UCSD-AML1 (cell line): Measurements from ENCODE around the gene THAP5.
"Not testable (repeated sequence)": the region's sequence is repeated elsewhere in the genome, so short reads cannot be mapped to it uniquely, and the experiment has no call there.

ENCODE experiments used
- DNase-seq: peaks from one replicate; lab custom pipeline; 2025; ENCODE audit not compliant: unreplicated experiment; lab: John Stamatoyannopoulos, UW

THAP5 gene

GRCh38 chr7:108585843-108586242 is 16.3 kb upstream of the THAP5 start:
- no peak for DNase-seq

DNA sequence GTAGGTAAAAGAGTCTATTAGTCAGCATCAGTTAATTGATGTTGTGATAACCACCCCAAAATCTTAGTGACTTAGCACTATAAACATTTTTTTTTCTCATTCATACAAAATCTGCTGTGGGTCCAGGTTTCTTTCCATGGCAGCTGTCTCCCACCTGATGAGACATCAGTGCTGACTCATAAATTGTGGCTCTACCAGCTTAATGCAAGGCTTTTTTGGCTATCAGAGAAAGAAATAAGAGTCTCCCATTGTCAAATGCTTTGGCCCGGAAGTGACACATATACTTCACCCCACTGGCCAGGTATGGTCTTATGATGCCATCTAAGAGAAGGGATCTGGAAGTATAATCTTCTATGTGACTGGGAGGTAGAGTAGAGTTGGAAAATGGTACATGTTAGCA is 14.7 kb upstream of the THAP5 start:
- no peak for DNase-seq

- DNase-seq, result no peak
These were observed 12.4 kb upstream of the THAP5 start for GRCh38 chr7:108581655-108582491.

DNA sequence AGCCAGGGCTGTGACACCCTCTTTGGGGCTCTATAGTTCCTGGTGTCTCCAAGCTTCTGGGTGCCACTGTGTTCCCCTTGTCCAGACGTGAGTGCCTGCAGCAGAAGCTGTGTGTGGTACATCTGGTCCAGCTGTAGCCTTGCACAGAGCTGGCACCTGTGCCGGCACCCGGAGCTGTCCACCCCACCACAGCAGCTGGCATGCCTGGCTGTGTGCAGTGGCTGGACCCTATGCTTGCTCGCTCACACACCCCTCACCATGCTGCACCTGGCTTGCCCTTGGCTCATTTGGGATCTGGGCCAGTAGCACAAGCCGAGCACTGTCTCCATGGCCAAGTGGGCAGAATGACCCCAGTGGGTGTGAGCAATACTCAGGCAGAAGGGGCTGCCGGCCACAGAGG is 10.8 kb upstream of the THAP5 start:
- DNase-seq, result no peak

DNA sequence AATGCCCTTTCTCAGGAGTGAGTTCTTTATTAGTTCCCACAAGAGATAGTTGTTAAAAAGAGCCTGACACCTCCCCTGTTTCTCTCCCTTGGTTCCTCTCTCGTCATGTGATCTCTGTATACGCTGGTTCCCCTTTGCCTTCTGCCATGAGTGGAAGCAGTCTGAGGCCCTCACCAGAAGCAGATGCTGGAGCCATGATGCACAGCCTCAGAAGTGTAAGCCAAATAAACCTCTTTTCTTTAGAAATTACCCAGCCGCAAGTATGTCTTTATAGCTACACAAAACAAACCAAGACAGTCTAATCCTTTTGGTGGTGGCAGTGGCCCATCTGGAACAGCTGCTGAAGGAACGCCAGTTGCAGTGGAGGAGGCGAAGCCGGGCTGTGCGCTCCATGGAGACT is 9.4 kb upstream of the THAP5 start:
- DNase-seq, result no peak

DNA sequence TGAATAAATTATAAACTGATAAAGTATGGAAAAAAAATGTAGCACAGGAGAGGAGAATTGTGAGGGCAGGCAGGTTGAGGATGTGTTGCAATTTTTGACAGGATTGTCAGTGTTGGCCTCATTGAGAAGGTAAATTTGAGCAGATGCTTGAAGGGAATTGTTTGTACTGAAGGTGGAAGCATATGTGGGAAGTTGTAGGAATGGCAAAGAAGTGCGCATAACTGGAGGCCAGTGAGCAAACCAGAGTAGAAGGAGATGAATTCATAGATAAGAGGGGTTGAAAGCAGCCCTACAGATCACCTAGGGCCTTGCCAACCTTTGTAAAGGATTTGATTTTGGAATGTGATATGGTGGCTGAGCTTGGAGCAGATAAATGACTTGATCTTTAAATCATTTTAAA is 6.6 kb upstream of the THAP5 start:
- no peak for DNase-seq

DNA sequence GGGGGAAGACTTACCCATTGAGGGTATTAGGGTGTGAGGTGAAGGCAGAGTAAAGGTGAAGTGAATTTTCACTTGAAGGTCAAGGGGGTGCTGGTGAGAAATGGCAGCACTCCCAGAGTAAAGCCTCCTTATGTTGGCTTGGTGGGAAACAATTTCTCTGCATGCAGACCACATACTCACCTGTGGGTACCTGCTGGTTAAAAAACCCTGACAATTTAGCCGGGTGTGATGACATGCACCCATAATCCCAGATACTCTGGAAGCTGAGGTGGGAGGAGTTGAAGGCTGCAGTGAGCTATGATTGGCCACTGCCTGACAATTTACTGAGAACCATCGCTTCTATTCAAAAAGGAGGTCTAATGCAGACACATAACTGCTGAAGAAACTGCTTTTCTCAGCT is 5.7 kb upstream of the THAP5 start:
- DNase-seq, result no peak

DNA sequence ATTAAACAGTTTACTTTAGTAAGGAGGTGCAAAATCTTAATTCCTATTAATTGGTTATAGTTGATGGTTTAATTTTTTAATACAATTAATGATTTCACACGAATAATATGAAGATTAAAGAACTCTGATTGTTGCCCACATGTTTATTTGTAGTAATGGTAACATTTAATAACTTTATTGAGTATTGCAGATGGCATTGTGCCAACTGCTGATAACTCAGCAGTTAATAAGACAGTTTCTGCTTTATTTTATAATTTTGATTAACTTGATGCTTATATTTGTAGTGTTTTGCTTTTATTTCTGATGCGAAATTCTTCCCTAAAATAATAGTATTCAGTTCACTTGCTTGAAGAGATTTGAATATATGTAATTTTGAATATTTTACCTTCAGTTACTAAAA is 3.0 kb upstream of the THAP5 start:
- no peak for DNase-seq

DNA sequence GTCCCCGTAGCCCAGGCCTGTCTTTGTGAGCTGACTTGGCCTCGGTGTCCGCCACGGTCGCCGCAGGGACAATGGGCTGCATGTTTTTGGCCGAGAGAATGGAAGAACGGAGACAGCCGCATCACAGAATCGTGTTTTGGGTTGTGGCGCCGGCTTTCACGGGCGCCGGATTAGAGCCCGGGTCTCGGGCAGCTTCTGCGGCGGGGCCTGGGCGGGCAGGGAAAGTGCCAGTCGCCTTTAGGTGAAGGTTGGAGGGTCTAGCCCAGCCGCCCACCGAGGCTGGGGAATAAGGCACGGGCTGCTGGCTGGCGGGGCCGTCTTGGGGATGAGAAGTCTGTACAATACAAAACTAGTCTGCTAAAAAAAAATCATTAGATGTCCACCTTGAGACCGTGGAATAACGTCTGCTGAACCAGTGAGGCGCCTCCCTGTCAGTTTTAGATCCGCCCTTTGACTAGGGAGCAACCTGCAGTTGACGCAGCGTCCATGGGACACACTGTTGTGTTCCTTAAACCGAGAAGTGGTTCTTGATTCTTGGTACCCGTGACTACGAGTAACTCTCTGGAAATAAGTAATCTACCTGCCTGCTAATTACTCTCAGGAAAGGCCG is 745 bp upstream of the THAP5 start:
- DNase-seq, result peak; percentile 17

DNA sequence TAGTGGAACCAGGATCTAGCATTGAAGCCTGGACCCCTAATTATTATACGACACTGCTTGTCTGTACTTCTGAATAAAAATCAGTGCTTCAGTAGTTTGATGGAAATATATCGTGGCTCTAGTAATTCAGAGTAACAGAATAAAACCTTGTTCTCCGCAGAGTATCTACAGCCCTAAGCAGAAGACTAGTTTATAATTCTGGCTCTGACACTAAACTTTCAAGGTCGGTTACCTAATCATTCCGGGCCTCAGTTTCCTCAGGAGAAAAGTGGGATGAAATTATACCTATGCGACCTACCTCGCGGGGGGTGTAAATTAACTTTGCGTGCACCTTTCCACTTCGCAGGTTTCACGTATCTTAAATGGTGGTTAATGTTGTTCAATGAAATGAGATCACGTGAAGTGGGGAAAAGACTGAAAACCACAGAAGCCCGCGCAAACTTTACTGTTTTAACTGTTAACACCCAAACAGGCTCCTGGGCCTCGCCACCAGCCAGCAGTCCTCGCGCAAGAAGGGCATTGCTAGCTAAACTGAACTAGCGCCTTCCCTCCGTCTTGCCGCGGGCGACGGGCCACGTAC is 615 bp downstream of the THAP5 start:
- no peak for DNase-seq

DNA sequence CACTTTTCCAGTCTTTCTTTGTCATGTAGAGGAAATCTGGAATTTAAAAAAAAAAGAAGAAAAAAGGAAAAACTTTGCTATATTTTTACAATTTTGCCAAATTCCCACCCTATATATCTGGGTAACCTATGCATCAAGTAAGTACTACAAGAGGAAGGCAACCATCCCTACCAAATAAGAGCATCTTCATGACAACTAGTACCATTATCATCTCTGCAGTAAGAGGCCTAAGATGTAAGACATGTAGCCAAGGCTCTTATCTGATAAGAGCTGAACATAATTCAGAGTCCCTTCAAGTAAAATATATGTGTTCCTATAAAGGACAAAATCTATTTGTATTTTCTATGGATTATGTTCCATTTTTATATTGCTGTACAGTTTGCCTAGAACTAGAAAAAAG is 3.5 kb downstream of the THAP5 start:
- DNase-seq, result no peak

DNA sequence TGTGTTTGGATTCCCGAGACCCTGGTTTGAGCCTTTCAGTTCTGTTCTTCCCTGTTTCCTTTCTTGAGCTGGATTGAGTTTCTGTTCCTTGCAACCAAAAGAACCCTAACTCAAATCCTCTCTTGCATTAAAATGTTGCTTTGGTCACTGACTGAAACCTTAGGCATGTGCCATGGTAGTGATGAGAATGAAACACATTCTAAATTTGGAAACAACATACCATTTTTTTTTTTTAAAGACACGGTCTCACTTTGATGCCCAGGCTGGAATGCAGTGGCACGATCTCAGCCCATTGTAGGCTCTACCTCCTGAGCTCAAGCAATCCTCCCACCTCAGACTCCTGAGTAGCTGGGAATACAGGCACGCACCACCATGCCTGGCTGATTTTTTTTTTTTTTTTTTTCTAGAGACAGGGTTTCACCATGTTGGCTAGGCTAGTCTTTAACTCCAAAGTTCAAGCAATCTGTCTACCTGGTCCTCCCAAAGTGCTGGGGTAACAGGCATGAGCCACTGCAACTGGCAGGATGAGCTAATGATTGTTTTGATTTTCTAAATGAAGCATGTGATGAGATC is 8.4 kb downstream of the THAP5 start:
- DNase-seq, result no peak

GRCh38 chr7:108559253-108559652 is 10.3 kb downstream of the THAP5 start:
- DNase-seq, result no peak

DNA sequence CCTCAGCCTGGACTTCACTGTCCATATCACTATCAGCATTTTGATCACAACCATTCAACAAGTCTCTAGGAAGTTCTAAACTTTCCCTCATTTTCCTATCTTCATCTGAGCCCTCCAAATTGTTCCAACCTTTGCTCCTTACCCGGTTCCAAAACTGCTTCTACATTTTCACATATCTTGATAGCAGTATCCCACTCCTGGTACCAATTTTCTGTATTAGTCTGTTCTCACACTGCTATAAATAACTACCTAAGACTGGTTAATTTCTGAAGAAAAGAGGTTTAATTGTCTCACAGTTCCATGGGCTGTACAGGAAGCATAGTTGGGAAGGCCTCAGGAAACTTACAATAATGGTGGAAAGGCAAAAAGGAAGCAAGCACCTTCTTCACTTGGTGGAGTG is 11.9 kb downstream of the THAP5 start:
- DNase-seq, result no peak

GRCh38 chr7:108557191-108557590 is 12.3 kb downstream of the THAP5 start:
- DNase-seq, result no peak

GRCh38 chr7:108556665-108557064 is 12.8 kb downstream of the THAP5 start:
- DNase-seq, result not testable (repeated sequence)

- DNase-seq, result not testable (repeated sequence)
These were observed 21.2 kb downstream of the THAP5 start for GRCh38 chr7:108548141-108548896.

DNA sequence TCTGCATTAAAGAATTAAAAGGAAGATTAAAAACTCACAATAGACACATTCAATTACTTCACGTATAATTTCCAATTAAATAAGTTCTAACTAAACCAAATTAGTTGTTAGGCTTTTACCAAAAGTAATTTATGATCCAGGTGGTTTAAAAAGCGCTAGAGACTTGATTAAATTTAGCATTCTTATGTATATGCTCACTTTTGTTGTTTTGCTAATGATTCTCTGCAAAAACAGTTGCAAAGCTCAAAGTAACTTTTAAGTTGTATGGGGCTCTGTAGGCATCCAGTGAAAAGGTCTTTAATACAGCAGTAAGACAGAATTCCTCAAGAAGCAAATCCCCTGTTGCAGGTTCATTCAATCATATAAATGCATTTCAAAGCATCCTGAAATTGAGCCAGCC is 28.0 kb downstream of the THAP5 start:
- DNase-seq, result no peak

GRCh38 chr7:108538685-108539084 is 30.8 kb downstream of the THAP5 start:
- DNase-seq, result not testable (repeated sequence)

- DNase-seq, result peak; percentile 6
These were observed 31.3 kb downstream of the THAP5 start for GRCh38 chr7:108538236-108538635.

DNA sequence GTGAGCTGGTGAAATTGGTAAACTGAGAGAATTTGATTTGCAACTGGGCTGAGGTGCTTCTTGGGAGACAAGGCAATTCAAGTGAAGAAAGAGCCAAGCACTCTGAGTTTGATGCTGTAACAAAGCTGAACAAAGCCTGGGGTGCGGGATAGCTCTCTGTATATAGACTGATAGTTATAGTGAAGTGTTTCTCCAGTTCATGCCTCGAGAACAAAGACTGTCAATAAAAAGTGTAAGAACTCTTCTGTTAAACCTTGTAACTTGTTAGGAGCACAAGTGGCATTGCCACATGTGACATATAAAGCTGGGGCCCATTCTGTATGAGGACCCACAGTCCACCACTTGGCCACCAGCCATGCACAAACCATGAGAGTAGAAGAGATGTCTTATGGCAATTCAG is 32.3 kb downstream of the THAP5 start:
- DNase-seq, result no peak
